Left lung (tissue), 10 donors: ENCODE measurements around the gene GPR158. TPM values are rescaled to one million over a fixed set of nuclear protein-coding genes. Genes with fewer than 3 reads are reported as not detected.

Source experiments
- ATAC-seq: fragments of 200-7000 bp; cut with Tn5 transposase; one replicate; pipeline ENCODE4 v1.9.1; 2020; ENCODE audit warnings: moderate library complexity
- DNase-seq, 4 donors: peaks; one replicate each; pipeline ENCODE4 v3.0.0-alpha.2; 2013 to 2020
- H3K27ac ChIP-seq, 2 donors: fragments of 200-600 bp; sonication (generic) in 1 of 2; one replicate each; pipeline versions ENCODE4 v1.5.0 to v1.8.0; 2020 to 2021
- H3K27me3 ChIP-seq, 2 donors: fragments of 200-600 bp; sonication (generic) in 1 of 2; one replicate each; pipeline versions ENCODE4 v1.5.0 to v1.8.0; 2020 to 2021
- H3K36me3 ChIP-seq, 2 donors: fragments of 200-600 bp; sonication (generic) in 1 of 2; one replicate each; pipeline versions ENCODE4 v1.5.0 to v1.8.0; 2020 to 2021
- H3K4me1 ChIP-seq, 2 donors: fragments of 200-600 bp; one replicate each; pipeline ENCODE4 v1.8.0; 2021
- H3K4me3 ChIP-seq, 2 donors: fragments of 200-600 bp; sonication (generic) in 1 of 2; one replicate each; pipeline versions ENCODE4 v1.5.0 to v1.8.0; 2020 to 2021; ENCODE audit warnings: mild to moderate bottlenecking in 1 of 2
- H3K9me3 ChIP-seq, 2 donors: fragments of 200-600 bp; sonication (generic) in 1 of 2; one replicate each; pipeline versions ENCODE4 v1.5.0 to v1.8.0; 2020 to 2021
- CTCF ChIP-seq, 2 donors: fragments of 200-600 bp; sonication (generic) in 1 of 2; IDR thresholded peaks; one replicate each; pipeline versions ENCODE4 v1.5.0 to v1.8.0; 2021; ENCODE audit warnings: antibody characterized with exemption in 2 of 2
- intact Hi-C, 2 donors: fragments of 100-400 bp; cut with DNase I; formaldehyde crosslinking; loops; one replicate each; pipeline versions ENCODE4 v1.11.2 to v1.14.2; 2022
- polyA plus RNA-seq, 6 donors: library from polyadenylated mRNA; unstranded; fragments of 120-200 nt; gene quantifications; one replicate each; pipeline ENCODE4 v1.2.1, GENCODE V29; 2013; ENCODE audit not compliant: insufficient read length in 6 of 6
- total RNA-seq, 2 donors: library from RNA; stranded (reverse); fragmentation: NEBNext Ultra II Directional; extraction: Animal tissue kit (Norgen Biotek cat#: 25700); gene quantifications; one replicate each; pipeline ENCODE4 v1.2.1, GENCODE V29; 2021
- donor health status: DM: no; HTN: yes; CAD: no.
- donor health status: DM: no; HTN: no; CAD: no.

The GPR158 gene
- total and polyA plus RNA-seq, 8 donors = 0.05 to 1.5 (median 0.88) TPM

- intact Hi-C loops = no loop called here
- no peak overlapping the region for H3K4me3 ChIP-seq
- DNase-seq (no peak), ATAC-seq (no peak)
- no peak for TF ChIP-seq CTCF (IDR thresholded peaks at IDR 0.05)
- H3K9me3 ChIP-seq = no peaks in the 10 kb centered on the region
- no peaks in the 10 kb centered on the region for H3K27me3 ChIP-seq
- H3K36me3 ChIP-seq = no peaks in the 10 kb centered on the region
- H3K4me1 ChIP-seq = no peaks in the 10 kb centered on the region
- no peak overlapping the region for H3K27ac ChIP-seq
Measured at GRCh38 chr10:25532213-25532612, 357.4 kb downstream of the GPR158 start.

GRCh38 chr10:25536027-25536426 is 361.2 kb downstream of the GPR158 start:
- no peaks in the 10 kb centered on the region for H3K9me3 ChIP-seq
- no peak for TF ChIP-seq CTCF (IDR thresholded peaks at IDR 0.05)
- no peaks in the 10 kb centered on the region for H3K36me3 ChIP-seq
- H3K4me1 ChIP-seq = no peaks in the 10 kb centered on the region
- H3K27ac ChIP-seq = no peak overlapping the region
- intact Hi-C loops = no loop called here
- DNase-seq = no peak
- H3K4me3 ChIP-seq = no peak overlapping the region
- H3K27me3 ChIP-seq = no peaks in the 10 kb centered on the region
- ATAC-seq = no peak

GRCh38 chr10:25547382-25547781 is 372.6 kb downstream of the GPR158 start:
- no peaks in the 10 kb centered on the region for H3K27me3 ChIP-seq
- no peak for TF ChIP-seq CTCF (IDR thresholded peaks at IDR 0.05)
- no peak overlapping the region for H3K4me3 ChIP-seq
- intact Hi-C loops = no loop called here
- no peak overlapping the region for H3K27ac ChIP-seq
- H3K9me3 ChIP-seq = no peaks in the 10 kb centered on the region
- H3K36me3 ChIP-seq = no peaks in the 10 kb centered on the region
- H3K4me1 ChIP-seq = no peaks in the 10 kb centered on the region
- DNase-seq (no peak), ATAC-seq (no peak)

- intact Hi-C loops = no loop called here
- no peaks in the 10 kb centered on the region for H3K36me3 ChIP-seq
- H3K4me3 ChIP-seq = no peak overlapping the region
- H3K27me3 ChIP-seq = no peaks in the 10 kb centered on the region
- no peaks in the 10 kb centered on the region for H3K4me1 ChIP-seq
- no peak overlapping the region for H3K27ac ChIP-seq
- no peak for TF ChIP-seq CTCF (IDR thresholded peaks at IDR 0.05)
- DNase-seq = no peak
- ATAC-seq = no peak
- no peaks in the 10 kb centered on the region for H3K9me3 ChIP-seq
Measured at GRCh38 chr10:25552283-25552919, 377.6 kb downstream of the GPR158 start.

- TF ChIP-seq CTCF (IDR thresholded peaks at IDR 0.05) = no peak
- no peaks in the 10 kb centered on the region for H3K36me3 ChIP-seq
- intact Hi-C loops = no loop called here
- no peak for DNase-seq
- H3K4me3 ChIP-seq = no peak overlapping the region
- H3K9me3 ChIP-seq = no peaks in the 10 kb centered on the region
- no peak for ATAC-seq
- no peaks in the 10 kb centered on the region for H3K27me3 ChIP-seq
- no peaks in the 10 kb centered on the region for H3K4me1 ChIP-seq
- no peak overlapping the region for H3K27ac ChIP-seq
Measured at GRCh38 chr10:25555865-25556264, 381.1 kb downstream of the GPR158 start.
